Natural killer cell (primary cell): ENCODE results near the gene SHKBP1. TPM values are rescaled to one million over a fixed set of nuclear protein-coding genes. Genes with fewer than 3 reads are reported as not detected.

Experiments
- ATAC-seq, 3 donors: fragments of 150-1000 bp in 2 of 3; fragments of 200-7000 bp in 1 of 3; cut with Tn5 transposase; 1 replicate in 1 of 3; 2 replicates in 2 of 3; pipeline ENCODE4 v1.10.0; 2021; ENCODE audit warnings: mild to moderate bottlenecking in 2 of 3, moderate library complexity in 2 of 3
- DNase-seq, 2 donors: peaks; one replicate each; pipeline versions ENCODE4 v3.0.0 to v3.0.0-alpha.2; 2013 to 2021; ENCODE audit warnings: mixed read lengths in 1 of 2
- H3K27ac ChIP-seq: one replicate; pipeline ENCODE4 v1.5.1; 2013; ENCODE audit warnings: mild to moderate bottlenecking, low read length
- H3K27me3 ChIP-seq: one replicate; pipeline ENCODE4 v1.6.1; 2013; ENCODE audit warnings: low read length; ENCODE audit not compliant: control insufficient read depth, insufficient read depth
- H3K36me3 ChIP-seq: one replicate; pipeline ENCODE4 v1.6.1; 2013; ENCODE audit warnings: low read length; ENCODE audit not compliant: control insufficient read depth, insufficient read depth
- H3K4me1 ChIP-seq: one replicate; pipeline ENCODE4 v1.6.1; 2013; ENCODE audit warnings: low read length; ENCODE audit not compliant: control insufficient read depth, insufficient read depth
- H3K4me3 ChIP-seq: one replicate; pipeline ENCODE4 v1.5.1; 2013; ENCODE audit warnings: low read length
- H3K9me3 ChIP-seq: one replicate; pipeline ENCODE4 v1.6.1; 2013; ENCODE audit warnings: low read length; ENCODE audit not compliant: control insufficient read depth, insufficient read depth
- H3K27ac Mint-ChIP-seq, 2 donors: one replicate each; pipeline ENCODE4 v1.8.0; 2022; ENCODE audit warnings: mild to moderate bottlenecking in 2 of 2, mixed read lengths in 2 of 2, moderate library complexity in 1 of 2
- H3K27me3 Mint-ChIP-seq, 2 donors: one replicate each; pipeline ENCODE4 v1.8.0; 2022; ENCODE audit warnings: low read depth in 2 of 2, mixed read lengths in 2 of 2
- H3K36me3 Mint-ChIP-seq: one replicate; pipeline ENCODE4 v1.8.0; 2022; ENCODE audit warnings: mixed read lengths
- H3K4me1 Mint-ChIP-seq, 2 donors: one replicate each; pipeline ENCODE4 v1.8.0; 2022; ENCODE audit warnings: mixed read lengths in 2 of 2
- H3K4me3 Mint-ChIP-seq: one replicate; pipeline ENCODE4 v1.8.0; 2022; ENCODE audit warnings: mild to moderate bottlenecking, moderate library complexity, mixed read lengths
- H3K9me3 Mint-ChIP-seq, 2 donors: one replicate each; pipeline ENCODE4 v1.8.0; 2022; ENCODE audit warnings: mixed read lengths in 2 of 2
- CTCF ChIP-seq: fragments of 200-600 bp; IDR thresholded peaks from one replicate; pipeline ENCODE4 v1.8.0; 2022; ENCODE audit warnings: antibody characterized with exemption
- WGBS: methylation state at CpG from one replicate; pipeline ENCODE4 v1.1.7; 2013; ENCODE audit warnings: missing lambda C conversion rate; ENCODE audit not compliant: insufficient coverage; 5-methylcytosine and 5-hydroxymethylcytosine counted together
- intact Hi-C: fragments of 100-400 bp; cut with micrococcal nuclease; formaldehyde crosslinking; loops from one replicate; pipeline ENCODE4 v1.14.2; 2022
- total RNA-seq, 4 donors: library from RNA; stranded (reverse); fragments of 120-200 nt in 1 of 4; gene quantifications; one replicate each; pipeline versions ENCODE4 v1.2.3 to v1.2.4, GENCODE V29; 2013 to 2022

The SHKBP1 gene
- total RNA-seq, 3 donors from 2014 or later (not counting 1 experiment from before 2014, with no cell fraction given), result 209 to 224 (median 209) TPM

GRCh38 chr19:40633207-40633606, 56.5 kb downstream of the SHKBP1 start:
- peaks cover 6 to 7% of the 10 kb centered on the region in 2 donors for H3K4me1 Mint-ChIP-seq
- Histone ChIP-seq H3K4me1 (peaks cover 4% of the 10 kb centered on the region), H3K36me3 (no peaks in the 10 kb centered on the region), H3K27ac (no peak overlapping the region), H3K9me3 (no peaks in the 10 kb centered on the region), H3K4me3 (no peak overlapping the region), H3K27me3 (no peaks in the 10 kb centered on the region)
- no peak overlapping the region for H3K4me3 Mint-ChIP-seq
- WGBS, result 93% methylated on average over 2 of the region's 5 CpGs
- ATAC-seq (no peak), DNase-seq (no peak)
- no peaks in the 10 kb centered on the region for H3K9me3 Mint-ChIP-seq
- peaks cover 0 to 6% of the 10 kb centered on the region in 2 donors for H3K27me3 Mint-ChIP-seq
- no peak overlapping the region for H3K27ac Mint-ChIP-seq
- intact Hi-C loops, result loop anchor here (5.0 kb wide), 1 partner anchor 86 kb away; no protein-coding TSS in a partner anchor
- no peak for TF ChIP-seq CTCF
- H3K36me3 Mint-ChIP-seq, result no peaks in the 10 kb centered on the region

GRCh38 chr19:40638327-40638726, 61.7 kb downstream of the SHKBP1 start:
- H3K9me3 Mint-ChIP-seq, result no peaks in the 10 kb centered on the region
- no peaks in the 10 kb centered on the region for H3K27me3 ChIP-seq
- peaks cover 6 to 7% of the 10 kb centered on the region in 2 donors for H3K4me1 Mint-ChIP-seq
- no peak for TF ChIP-seq CTCF
- no peak overlapping the region for H3K4me3 ChIP-seq
- H3K4me3 Mint-ChIP-seq, result no peak overlapping the region
- 80% methylated on average over 1 of the region's 1 CpG for WGBS
- peaks cover 4% of the 10 kb centered on the region for H3K4me1 ChIP-seq
- intact Hi-C loops, result no loop called here
- peaks cover 0 to 6% of the 10 kb centered on the region in 2 donors for H3K27me3 Mint-ChIP-seq
- H3K36me3 Mint-ChIP-seq, result no peaks in the 10 kb centered on the region
- no peak for ATAC-seq
- no peak overlapping the region for H3K27ac ChIP-seq
- no peak overlapping the region for H3K27ac Mint-ChIP-seq
- DNase-seq, result no peak
- H3K9me3 ChIP-seq, result no peaks in the 10 kb centered on the region
- H3K36me3 ChIP-seq, result no peaks in the 10 kb centered on the region

- 89% methylated on average over 6 of the region's 6 CpGs for WGBS
- no peaks in the 10 kb centered on the region for H3K9me3 ChIP-seq
- intact Hi-C loops, result no loop called here
- no peak overlapping the region for H3K27ac Mint-ChIP-seq
- H3K27me3 Mint-ChIP-seq, result peaks cover 0 to 3% of the 10 kb centered on the region in 2 donors
- H3K36me3 Mint-ChIP-seq, result no peaks in the 10 kb centered on the region
- no peaks in the 10 kb centered on the region for H3K36me3 ChIP-seq
- H3K27ac ChIP-seq, result no peak overlapping the region
- no peak overlapping the region for H3K4me3 ChIP-seq
- no peaks in the 10 kb centered on the region for H3K27me3 ChIP-seq
- DNase-seq, result no peak
- ATAC-seq, result no peak
- no peaks in the 10 kb centered on the region for H3K4me1 ChIP-seq
- no peak for TF ChIP-seq CTCF
- no peak overlapping the region for H3K4me3 Mint-ChIP-seq
- H3K4me1 Mint-ChIP-seq, result peaks cover 2% of the 10 kb centered on the region in 2 donors
- H3K9me3 Mint-ChIP-seq, result no peaks in the 10 kb centered on the region
These were observed 62.9 kb downstream of the SHKBP1 start for GRCh38 chr19:40639638-40639982.

GRCh38 chr19:40640744-40641143, 64.1 kb downstream of the SHKBP1 start:
- no peak overlapping the region for H3K4me3 Mint-ChIP-seq
- ATAC-seq (peak in 1 of 3 donors; percentile 17), DNase-seq (no peak)
- no peaks in the 10 kb centered on the region for H3K27me3 Mint-ChIP-seq
- H3K4me1 Mint-ChIP-seq, result no peaks in the 10 kb centered on the region
- Histone ChIP-seq H3K9me3 (no peaks in the 10 kb centered on the region), H3K27ac (no peak overlapping the region), H3K4me3 (no peak overlapping the region), H3K27me3 (no peaks in the 10 kb centered on the region), H3K4me1 (no peaks in the 10 kb centered on the region), H3K36me3 (no peaks in the 10 kb centered on the region)
- WGBS, result 12% methylated on average over 4 of the region's 5 CpGs
- H3K9me3 Mint-ChIP-seq, result no peaks in the 10 kb centered on the region
- TF ChIP-seq CTCF, result no peak
- H3K27ac Mint-ChIP-seq, result no peak overlapping the region
- no peaks in the 10 kb centered on the region for H3K36me3 Mint-ChIP-seq
- intact Hi-C loops, result no loop called here
